ENCODE results near the gene SPSB3.
"Not testable (repeated sequence)": the region's sequence is repeated elsewhere in the genome, so short reads cannot be mapped to it uniquely, and the experiment has no call there.

The SPSB3 gene

DNA sequence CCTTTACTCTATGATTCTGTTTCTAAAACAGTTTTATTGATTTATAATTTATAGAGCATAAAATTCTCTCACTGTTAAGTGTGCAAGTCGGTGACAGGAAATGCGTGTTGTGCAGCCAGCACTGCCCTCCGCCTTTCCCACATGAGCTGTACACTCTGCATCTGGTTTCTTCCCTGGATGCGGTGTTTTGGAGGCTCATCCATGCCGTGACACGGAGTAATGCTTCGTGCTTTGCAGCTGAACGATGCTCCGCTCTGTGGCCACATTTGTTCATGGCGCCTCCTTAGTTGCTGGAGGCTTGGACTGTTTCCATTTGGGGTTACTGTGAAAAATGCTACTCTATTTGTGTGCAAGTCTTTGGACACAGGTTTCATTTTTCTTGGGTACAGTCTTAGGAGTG, 18.3 kb upstream of the SPSB3 start:
- H3K36me3 Mint-ChIP-seq (ENCODE audit: low read depth), result peaks cover 5% of the 10 kb centered on the region
- ATAC-seq (no peak), DNase-seq (no peak)
- no peak overlapping the region for H3K4me3 Mint-ChIP-seq
- no peaks in the 10 kb centered on the region for H3K27me3 Mint-ChIP-seq
- H3K9me3 Mint-ChIP-seq, result peaks cover 14% of the 10 kb centered on the region
- H3K27ac Mint-ChIP-seq, result no peak overlapping the region
- H3K4me1 Mint-ChIP-seq, result no peaks in the 10 kb centered on the region

DNA sequence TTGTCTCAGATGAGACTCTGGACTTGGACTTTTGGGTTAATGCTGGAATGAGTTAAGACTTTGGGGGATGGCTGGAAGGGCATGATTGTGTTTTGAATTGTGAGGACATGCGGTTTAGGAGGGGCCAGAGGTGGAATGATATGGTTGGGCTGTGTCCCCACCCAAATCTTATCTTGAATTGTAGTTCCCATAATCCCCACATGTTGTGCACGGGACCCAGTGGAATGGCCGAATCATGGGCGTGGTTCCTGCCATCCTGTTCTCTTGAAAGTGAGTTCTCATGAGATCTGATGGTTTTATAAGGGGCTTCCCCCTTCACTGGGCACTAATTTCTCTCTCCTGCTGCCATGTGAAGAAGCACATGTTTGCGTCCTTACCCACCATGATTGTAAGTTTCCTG, 16.9 kb upstream of the SPSB3 start:
- not testable (repeated sequence) for H3K4me3 Mint-ChIP-seq; ATAC-seq; H3K36me3 Mint-ChIP-seq (ENCODE audit: low read depth); H3K4me1 Mint-ChIP-seq; H3K27me3 Mint-ChIP-seq; DNase-seq; H3K27ac Mint-ChIP-seq
- peaks cover 14% of the 10 kb centered on the region for H3K9me3 Mint-ChIP-seq

DNA sequence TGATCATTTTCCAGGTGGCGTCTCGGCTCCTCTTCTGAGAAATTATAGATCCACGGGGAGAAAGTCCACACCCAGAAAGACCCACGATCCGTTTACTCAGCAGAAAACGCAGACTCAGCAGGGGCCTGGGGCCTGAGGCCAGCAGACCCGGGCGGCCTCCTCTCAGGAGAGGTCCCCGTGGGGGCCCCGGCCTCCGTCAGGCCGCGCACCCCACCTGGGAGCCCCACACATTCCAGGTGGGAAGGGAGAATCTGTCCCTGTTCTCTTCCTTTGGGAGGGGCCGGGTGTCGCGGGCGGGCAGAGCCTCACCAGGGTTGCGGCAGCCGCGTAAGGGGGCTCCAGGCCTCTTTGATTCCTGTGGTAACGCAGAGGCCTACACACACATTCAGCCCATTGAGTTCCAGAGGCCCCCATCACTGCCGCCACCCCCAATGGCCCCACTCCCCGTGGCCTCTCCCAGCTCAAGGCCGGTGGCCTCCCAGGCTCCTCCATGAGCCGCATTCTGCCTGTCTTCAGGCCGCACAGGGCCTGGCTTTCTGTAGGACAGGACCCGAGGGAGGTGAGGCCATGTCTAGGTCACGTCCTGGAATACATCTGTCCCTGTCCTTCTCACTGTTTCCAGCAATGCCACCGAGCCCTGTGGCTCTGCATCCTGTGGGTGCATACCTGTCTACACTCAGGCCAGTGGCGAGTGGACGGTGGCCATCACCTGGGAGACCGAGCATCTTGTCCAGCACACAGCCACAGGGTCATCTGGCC, 12.7 kb upstream of the SPSB3 start:
- Mint-ChIP-seq H3K27me3 (no peaks in the 10 kb centered on the region), H3K4me1 (no peaks in the 10 kb centered on the region), H3K4me3 (no peak overlapping the region), H3K9me3 (peaks cover 14% of the 10 kb centered on the region), H3K27ac (no peak overlapping the region), H3K36me3 (ENCODE audit: low read depth) (peaks cover 4% of the 10 kb centered on the region)
- DNase-seq (no peak), ATAC-seq (no peak)

DNA sequence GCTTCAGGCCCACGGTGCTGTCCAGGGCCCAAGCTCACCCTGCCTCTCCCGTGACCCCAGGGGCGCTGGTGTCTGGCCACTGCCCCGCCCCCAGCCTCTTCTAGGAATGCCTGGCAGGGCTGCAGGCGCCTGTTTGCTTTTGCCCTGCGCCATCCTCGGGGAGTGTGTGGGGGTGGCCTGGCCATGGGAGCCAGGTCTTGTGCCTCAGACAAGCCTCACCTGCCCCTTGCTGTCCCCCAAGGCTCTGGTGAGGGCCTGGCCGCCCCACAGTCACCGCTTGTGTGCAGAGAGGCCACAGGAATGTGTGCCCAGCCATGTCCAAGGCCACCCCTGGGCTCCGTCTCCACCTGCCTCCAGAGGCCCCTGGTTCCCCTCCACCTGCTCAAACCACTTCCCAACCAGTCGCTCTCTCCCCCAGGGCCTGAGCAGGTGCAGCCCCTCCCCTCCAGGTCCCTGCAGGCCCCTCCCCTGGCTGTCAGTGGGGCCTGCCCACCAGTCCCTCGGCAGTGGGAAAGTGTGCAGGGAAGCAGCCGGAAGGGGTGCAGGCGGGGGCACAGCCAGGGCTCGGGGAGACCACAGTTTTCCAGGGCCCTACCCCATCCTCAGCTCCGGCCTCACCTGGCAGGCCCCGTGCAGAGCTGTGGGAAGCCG, 12.0 kb upstream of the SPSB3 start:
- no peak overlapping the region for H3K4me3 Mint-ChIP-seq
- no peaks in the 10 kb centered on the region for H3K4me1 Mint-ChIP-seq
- H3K36me3 Mint-ChIP-seq (ENCODE audit: low read depth), result peaks cover 4% of the 10 kb centered on the region
- DNase-seq (no peak), ATAC-seq (no peak)
- no peaks in the 10 kb centered on the region for H3K27me3 Mint-ChIP-seq
- H3K9me3 Mint-ChIP-seq, result peaks cover 8% of the 10 kb centered on the region
- H3K27ac Mint-ChIP-seq, result no peak overlapping the region

DNA sequence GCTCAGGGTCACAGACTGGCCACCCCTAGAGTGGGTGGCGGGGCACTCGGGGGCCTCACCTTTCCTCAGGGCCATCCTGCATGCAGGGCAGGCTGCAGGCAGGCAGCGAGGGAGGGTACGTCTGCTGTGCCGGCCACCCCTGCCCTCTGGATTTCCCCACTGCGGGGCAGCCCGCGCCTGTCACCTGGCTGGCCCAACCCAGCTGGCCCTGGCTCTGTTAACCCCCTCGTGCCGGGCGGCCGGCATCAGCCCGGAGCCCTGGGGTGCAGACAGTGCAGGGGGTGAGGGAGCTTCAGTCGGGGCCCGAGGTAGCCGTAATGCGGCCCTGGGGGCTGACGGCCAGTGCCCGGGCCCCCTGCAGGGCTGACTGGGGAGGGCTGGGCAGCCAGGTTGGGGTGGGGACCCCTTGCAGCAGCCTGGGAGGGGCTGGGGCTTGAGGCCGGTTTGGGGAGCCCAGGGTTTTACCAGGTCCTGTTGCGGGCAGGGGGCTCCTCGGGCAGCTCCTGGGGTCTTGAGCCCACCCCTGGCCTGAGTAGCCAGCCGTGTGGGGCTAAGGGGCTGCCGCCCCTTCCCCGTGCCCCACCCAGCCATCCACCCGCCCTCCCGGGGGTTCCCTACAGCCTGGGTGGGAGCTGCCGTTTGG, 11.3 kb upstream of the SPSB3 start, which contains the start of gene IGFALS:
Gene IGFALS (minus strand): TSS at position 128 of the 643 bp plus-strand sequence. CDS start 53 bp downstream, at position 75.
- Mint-ChIP-seq H3K4me3 (no peak within 1 kb of the TSS), H3K4me1 (no peaks in the 10 kb centered on the region), H3K27me3 (no peaks in the 10 kb centered on the region), H3K9me3 (peaks cover 3% of the 10 kb centered on the region), H3K36me3 (ENCODE audit: low read depth) (peaks cover 6% of the 10 kb centered on the region), H3K27ac (no peak within 1 kb of the TSS)
- ATAC-seq (no peak), DNase-seq (no peak)

- Mint-ChIP-seq H3K36me3 (ENCODE audit: low read depth) (peaks cover 6% of the 10 kb centered on the region), H3K4me3 (no peak overlapping the region), H3K27me3 (no peaks in the 10 kb centered on the region), H3K4me1 (no peaks in the 10 kb centered on the region), H3K9me3 (peaks cover 3% of the 10 kb centered on the region), H3K27ac (no peak overlapping the region)
- no peak for ATAC-seq
- no peak for DNase-seq
Observed at GRCh38 chr16:1792836-1793577, 10.6 kb upstream of the SPSB3 start.

DNA sequence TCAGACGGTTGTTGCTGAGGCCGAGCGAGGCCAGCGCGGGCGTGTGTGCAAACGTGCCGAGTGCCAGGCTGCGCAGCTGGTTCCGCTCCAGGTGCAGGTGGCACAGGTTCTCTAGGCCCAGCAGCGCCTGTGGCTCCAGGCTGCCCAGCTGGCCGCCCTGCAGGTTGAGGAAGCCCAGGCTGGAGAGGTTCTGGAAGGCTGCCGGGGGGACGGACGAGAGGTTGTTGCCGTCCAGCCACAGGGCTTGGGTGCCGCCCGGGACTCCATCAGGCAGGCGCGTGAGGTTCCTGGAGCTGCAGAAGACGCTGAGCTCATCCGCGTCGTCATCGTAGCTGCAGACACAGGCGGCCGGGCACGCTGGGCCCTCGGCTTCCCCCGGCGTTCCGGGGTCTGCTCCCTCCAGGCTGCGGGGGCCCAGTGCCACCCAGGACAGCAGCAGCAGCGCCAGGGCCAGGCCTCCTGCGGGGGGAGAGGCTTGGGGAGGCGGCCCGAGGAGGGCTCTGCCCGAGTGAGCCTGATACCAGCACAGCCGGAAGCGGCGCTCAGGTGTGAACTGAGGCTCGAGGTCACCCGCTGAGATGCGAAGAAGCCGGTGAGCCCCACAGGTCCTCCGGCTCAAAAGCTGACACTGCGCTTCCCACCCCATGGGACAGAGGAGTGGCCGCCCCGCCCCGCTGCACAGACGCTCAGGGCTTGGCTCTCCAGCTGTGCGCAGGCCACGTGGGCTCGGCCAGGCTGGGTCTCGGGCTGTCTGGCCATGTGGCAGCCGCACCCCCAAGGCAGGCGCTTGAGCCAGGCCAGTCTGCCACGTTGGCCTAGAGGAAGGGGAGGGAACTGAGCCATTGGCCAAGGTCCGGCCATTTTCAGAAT, 9.8 kb upstream of the SPSB3 start:
- H3K4me3 Mint-ChIP-seq, result no peak overlapping the region
- H3K36me3 Mint-ChIP-seq (ENCODE audit: low read depth), result peaks cover 5% of the 10 kb centered on the region
- H3K9me3 Mint-ChIP-seq, result peaks cover 1% of the 10 kb centered on the region
- no peak overlapping the region for H3K27ac Mint-ChIP-seq
- no peaks in the 10 kb centered on the region for H3K4me1 Mint-ChIP-seq
- DNase-seq (no peak), ATAC-seq (no peak)
- H3K27me3 Mint-ChIP-seq, result no peaks in the 10 kb centered on the region

DNA sequence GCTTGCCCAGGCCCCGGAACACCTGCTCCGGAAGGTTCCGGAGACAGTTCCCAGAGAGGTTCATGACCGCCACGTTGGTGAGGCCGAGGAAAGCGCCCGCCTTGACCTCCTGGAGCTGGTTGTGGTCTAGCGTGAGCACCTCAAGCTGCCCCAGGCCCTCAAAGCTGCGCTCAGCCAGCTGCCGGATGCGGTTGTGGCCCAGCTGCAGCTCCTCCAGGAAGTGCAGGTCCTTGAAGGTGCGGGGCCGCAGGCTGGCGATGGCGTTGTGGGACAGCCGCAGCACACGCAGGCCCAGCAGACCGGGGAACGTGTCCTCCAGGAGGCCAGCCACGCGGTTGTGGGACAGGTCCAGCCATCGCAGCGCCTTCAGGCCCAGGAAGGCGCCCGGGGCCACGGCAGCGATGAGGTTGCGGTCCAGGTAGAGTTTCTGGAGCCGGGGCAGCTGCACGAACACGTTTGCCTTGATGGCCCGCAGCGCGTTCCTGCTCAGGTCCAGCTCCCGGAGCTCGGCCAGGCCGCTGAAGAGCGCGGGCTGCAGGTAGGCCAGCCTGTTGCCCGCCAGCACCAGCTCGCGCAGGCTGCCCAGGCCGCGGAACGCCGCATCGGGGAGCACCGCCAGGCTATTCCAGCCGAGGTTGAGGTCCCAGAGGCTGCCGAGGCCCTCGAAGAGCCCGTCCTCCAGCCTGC, 9.0 kb upstream of the SPSB3 start:
- H3K4me3 Mint-ChIP-seq, result no peak overlapping the region
- H3K27me3 Mint-ChIP-seq, result no peaks in the 10 kb centered on the region
- peaks cover 4% of the 10 kb centered on the region for H3K36me3 Mint-ChIP-seq (ENCODE audit: low read depth)
- no peak overlapping the region for H3K27ac Mint-ChIP-seq
- H3K4me1 Mint-ChIP-seq, result no peaks in the 10 kb centered on the region
- H3K9me3 Mint-ChIP-seq, result no peaks in the 10 kb centered on the region
- ATAC-seq (no peak), DNase-seq (no peak)

- Mint-ChIP-seq H3K4me1 (no peaks in the 10 kb centered on the region), H3K27me3 (no peaks in the 10 kb centered on the region), H3K27ac (no peak overlapping the region), H3K36me3 (ENCODE audit: low read depth) (peaks cover 4% of the 10 kb centered on the region), H3K4me3 (no peak overlapping the region), H3K9me3 (no peaks in the 10 kb centered on the region)
- ATAC-seq (no peak), DNase-seq (no peak)
Observed at GRCh38 chr16:1790611-1791255, 8.4 kb upstream of the SPSB3 start.

DNA sequence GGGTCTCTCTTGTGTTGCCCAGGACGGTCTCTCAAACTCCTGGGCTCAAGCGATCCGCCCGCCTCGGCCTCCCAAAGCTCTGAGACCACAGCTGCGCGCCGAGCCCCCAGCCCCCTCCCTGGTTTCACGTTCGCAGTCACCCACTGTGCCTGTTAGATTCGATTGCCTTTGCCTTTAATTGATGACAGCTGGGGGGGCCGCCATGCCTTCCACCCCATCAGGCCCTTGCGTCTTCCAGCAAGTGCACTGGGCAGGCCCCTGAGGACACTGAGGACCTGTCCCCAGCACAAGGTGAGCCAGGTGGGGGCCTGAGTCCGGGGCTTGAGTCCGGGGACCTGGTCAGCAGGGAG, 7.9 kb upstream of the SPSB3 start:
- H3K27ac Mint-ChIP-seq, result no peak overlapping the region
- H3K27me3 Mint-ChIP-seq, result no peaks in the 10 kb centered on the region
- peaks cover 4% of the 10 kb centered on the region for H3K36me3 Mint-ChIP-seq (ENCODE audit: low read depth)
- no peak for ATAC-seq
- peaks cover 4% of the 10 kb centered on the region for H3K4me1 Mint-ChIP-seq
- H3K4me3 Mint-ChIP-seq, result no peak overlapping the region
- DNase-seq, result no peak
- H3K9me3 Mint-ChIP-seq, result no peaks in the 10 kb centered on the region

GRCh38 chr16:1789643-1790045, 7.3 kb upstream of the SPSB3 start:
- Mint-ChIP-seq H3K36me3 (ENCODE audit: low read depth) (peaks cover 4% of the 10 kb centered on the region), H3K9me3 (no peaks in the 10 kb centered on the region), H3K4me1 (peaks cover 6% of the 10 kb centered on the region), H3K27me3 (no peaks in the 10 kb centered on the region), H3K27ac (no peak overlapping the region), H3K4me3 (no peak overlapping the region)
- DNase-seq (no peak), ATAC-seq (no peak)

DNA sequence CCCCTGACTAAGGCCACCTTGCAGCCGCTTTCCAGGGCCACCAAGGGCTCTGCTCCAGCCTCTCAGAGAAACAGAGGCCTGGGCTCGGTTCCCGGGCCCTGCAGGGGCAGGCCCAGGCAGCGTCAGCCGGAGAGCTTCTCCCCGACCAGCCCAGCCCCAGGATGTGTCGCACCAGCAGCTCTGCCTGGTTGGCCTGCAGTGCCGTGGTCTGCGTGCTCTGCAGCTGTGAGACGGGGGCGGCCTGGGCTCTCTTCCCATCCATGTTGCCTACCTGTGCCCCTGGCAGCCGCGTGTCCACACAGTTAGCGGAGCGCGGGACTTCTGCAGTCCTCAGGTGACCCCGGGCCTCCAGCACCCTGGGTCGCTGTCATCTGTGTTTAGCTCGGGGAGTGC, 6.3 kb upstream of the SPSB3 start:
- ATAC-seq (no peak), DNase-seq (no peak)
- Mint-ChIP-seq H3K27ac (no peak overlapping the region), H3K9me3 (no peaks in the 10 kb centered on the region), H3K27me3 (no peaks in the 10 kb centered on the region), H3K4me1 (peaks cover 10% of the 10 kb centered on the region), H3K4me3 (no peak overlapping the region), H3K36me3 (ENCODE audit: low read depth) (peaks cover 4% of the 10 kb centered on the region)

- Mint-ChIP-seq H3K4me1 (peaks cover 14% of the 10 kb centered on the region), H3K36me3 (ENCODE audit: low read depth) (peaks cover 4% of the 10 kb centered on the region), H3K4me3 (no peak overlapping the region), H3K27me3 (no peaks in the 10 kb centered on the region), H3K9me3 (no peaks in the 10 kb centered on the region), H3K27ac (no peak overlapping the region)
- DNase-seq (no peak), ATAC-seq (no peak)
Observed at GRCh38 chr16:1788095-1788707, 5.8 kb upstream of the SPSB3 start.
